ENCODE data around the gene RETREG3. TPM values are rescaled to one million over a fixed set of nuclear protein-coding genes. Genes with fewer than 3 reads are reported as not detected.
A peak's percentile ranks its signal among the peaks of the same experiment; 100 is the strongest.

RETREG3 gene
- total RNA-seq: 10 to 100 TPM; 30.4 to 31.1 TPM

GRCh38 chr17:42609182-42609813 is at the start of gene RETREG3, which contains the start of gene TUBG1:
TSS of gene RETREG3 (minus strand) at chr17:42609374. CDS start at chr17:42609324, 50 bp downstream.
TSS of gene TUBG1 (plus strand) at chr17:42609683. CDS start at chr17:42609738, 55 bp downstream.
- peak in 1 of 2 donors; percentile 50 for TF ChIP-seq CTCF (IDR thresholded peaks at IDR 0.05)
- Histone ChIP-seq H3K27ac (peak within 1 kb of the TSS; percentile 89 to 94), H3K4me3 (peak within 1 kb of the TSS; percentile 88 to 91), H3K9me3 (no peaks in the 10 kb centered on the region), H3K36me3 (peaks cover 24% of the 10 kb centered on the region), H3K4me1 (peaks cover 0 to 46% of the 10 kb centered on the region in 2 donors), H3K27me3 (no peaks in the 10 kb centered on the region)
- DNase-seq (ENCODE audit: low spot score): peak; percentile 98

- H3K36me3 ChIP-seq: no peaks in the 10 kb centered on the region
- H3K4me1 ChIP-seq: peaks cover 0 to 30% of the 10 kb centered on the region in 2 donors
- no peak for TF ChIP-seq CTCF (IDR thresholded peaks at IDR 0.05)
- H3K9me3 ChIP-seq: no peaks in the 10 kb centered on the region
- no peaks in the 10 kb centered on the region for H3K27me3 ChIP-seq
- H3K27ac ChIP-seq: no peak overlapping the region
- no peak overlapping the region for H3K4me3 ChIP-seq
- DNase-seq (ENCODE audit: low spot score): no peak
Measured at GRCh38 chr17:42657824-42658588, 48.8 kb upstream of the RETREG3 start.

- Histone ChIP-seq H3K36me3 (no peaks in the 10 kb centered on the region), H3K4me3 (no peak overlapping the region), H3K27me3 (no peaks in the 10 kb centered on the region), H3K27ac (no peak overlapping the region), H3K4me1 (peaks cover 0 to 27% of the 10 kb centered on the region in 2 donors), H3K9me3 (no peaks in the 10 kb centered on the region)
- DNase-seq (ENCODE audit: low spot score): no peak
- no peak for TF ChIP-seq CTCF (IDR thresholded peaks at IDR 0.05)
Measured at GRCh38 chr17:42655528-42655927, 46.4 kb upstream of the RETREG3 start.

GRCh38 chr17:42653179-42654124 is 44.3 kb upstream of the RETREG3 start:
- DNase-seq (ENCODE audit: low spot score): peak; percentile 72
- H3K27me3 ChIP-seq: no peaks in the 10 kb centered on the region
- no peaks in the 10 kb centered on the region for H3K9me3 ChIP-seq
- peaks cover 0 to 16% of the 10 kb centered on the region in 2 donors for H3K4me1 ChIP-seq
- H3K27ac ChIP-seq: peak overlapping the region; percentile 77 to 80
- H3K4me3 ChIP-seq: peak overlapping the region; percentile 28 to 45
- no peak for TF ChIP-seq CTCF (IDR thresholded peaks at IDR 0.05)
- H3K36me3 ChIP-seq: no peaks in the 10 kb centered on the region

GRCh38 chr17:42651392-42651791 is 42.2 kb upstream of the RETREG3 start:
- peaks cover 0 to 16% of the 10 kb centered on the region in 2 donors for H3K4me1 ChIP-seq
- H3K4me3 ChIP-seq: no peak overlapping the region
- H3K36me3 ChIP-seq: no peaks in the 10 kb centered on the region
- DNase-seq (ENCODE audit: low spot score): no peak
- no peak overlapping the region for H3K27ac ChIP-seq
- no peak for TF ChIP-seq CTCF (IDR thresholded peaks at IDR 0.05)
- H3K9me3 ChIP-seq: no peaks in the 10 kb centered on the region
- H3K27me3 ChIP-seq: no peaks in the 10 kb centered on the region

All from right atrium auricular region (tissue), 2 donors.